Vagina (tissue), 2 donors: ENCODE data around the gene SELENOV. TPM values are rescaled to one million over a fixed set of nuclear protein-coding genes. Genes with fewer than 3 reads are reported as not detected.

Experiments
- DNase-seq, 2 donors: peaks; one replicate each; pipeline ENCODE4 v3.0.0-alpha.2; 2017; ENCODE audit errors: extremely low spot score in 2 of 2
- H3K27ac ChIP-seq: fragments of 200-600 bp; sonication (generic); one replicate; pipeline ENCODE4 v1.5.1; 2019
- H3K27me3 ChIP-seq: fragments of 200-600 bp; sonication (generic); one replicate; pipeline ENCODE4 v1.5.1; 2019
- H3K36me3 ChIP-seq, 2 donors: fragments of 200-600 bp; sonication (generic); one replicate each; pipeline ENCODE4 v1.5.1; 2017 to 2019
- H3K4me1 ChIP-seq: fragments of 200-600 bp; sonication (generic); one replicate; pipeline ENCODE4 v1.5.1; 2019
- H3K4me3 ChIP-seq, 2 donors: fragments of 200-600 bp; sonication (generic); 1 replicate in 1 of 2; 2 replicates in 1 of 2; pipeline ENCODE4 v1.5.1; 2016 to 2019
- H3K9me3 ChIP-seq: fragments of 200-600 bp; sonication (generic); one replicate; pipeline ENCODE4 v1.5.1; 2019
- CTCF ChIP-seq, 3 experiments: fragments of 450-650 bp in 2 of 3; fragments of 200-600 bp in 1 of 3; sonication (generic) in 1 of 3; IDR thresholded peaks; one replicate each; pipeline ENCODE4 v1.5.1; 2017 to 2019; ENCODE audit warnings: antibody characterized with exemption in 3 of 3, mild to moderate bottlenecking in 2 of 3, moderate library complexity in 2 of 3
- POLR2A ChIP-seq, 2 donors: fragments of 450-650 bp; IDR thresholded peaks; one replicate each; pipeline ENCODE4 v1.6.1; 2017; ENCODE audit warnings: antibody characterized with exemption in 2 of 2, mild to moderate bottlenecking in 2 of 2, moderate library complexity in 2 of 2
- POLR2AphosphoS5 ChIP-seq, 2 donors: sonication (generic); formaldehyde crosslinking; IDR thresholded peaks; one replicate each; pipeline ENCODE4 v1.9.0; 2017; ENCODE audit warnings: antibody characterized with exemption in 2 of 2, mild to moderate bottlenecking in 2 of 2, low read depth in 1 of 2; ENCODE audit not compliant: insufficient read depth in 1 of 2
- intact Hi-C: fragments of 100-400 bp; cut with DNase I; formaldehyde crosslinking; loops from one replicate; pipeline ENCODE4 v1.15.1; 2023
- total RNA-seq: library from RNA; depleted of rRNA; stranded (reverse); fragments of >200 nt; gene quantifications from one replicate; pipeline ENCODE4 v1.2.3, GENCODE V29; 2016

SELENOV gene
- total RNA-seq, 1 donor from 2014 or later, result not detected

GRCh38 chr19:39516270-39516669, 1.3 kb downstream of the SELENOV start:
- Histone ChIP-seq H3K9me3 (no peaks in the 10 kb centered on the region), H3K36me3 (no peaks in the 10 kb centered on the region), H3K27ac (no peak overlapping the region), H3K4me3 (peak overlapping the region in 1 of 2 donors; percentile 42), H3K4me1 (peaks cover 12% of the 10 kb centered on the region), H3K27me3 (no peaks in the 10 kb centered on the region)
- intact Hi-C loops, result no loop called here
- DNase-seq, result no peak
- TF ChIP-seq POLR2A (IDR thresholded peaks at IDR 0.05) (no peak), POLR2AphosphoS5 (IDR thresholded peaks at IDR 0.05; ENCODE audit: insufficient read depth in 1 of 2, low read depth in 1 of 2) (no peak), CTCF (IDR thresholded peaks at IDR 0.05) (no peak)

DNA sequence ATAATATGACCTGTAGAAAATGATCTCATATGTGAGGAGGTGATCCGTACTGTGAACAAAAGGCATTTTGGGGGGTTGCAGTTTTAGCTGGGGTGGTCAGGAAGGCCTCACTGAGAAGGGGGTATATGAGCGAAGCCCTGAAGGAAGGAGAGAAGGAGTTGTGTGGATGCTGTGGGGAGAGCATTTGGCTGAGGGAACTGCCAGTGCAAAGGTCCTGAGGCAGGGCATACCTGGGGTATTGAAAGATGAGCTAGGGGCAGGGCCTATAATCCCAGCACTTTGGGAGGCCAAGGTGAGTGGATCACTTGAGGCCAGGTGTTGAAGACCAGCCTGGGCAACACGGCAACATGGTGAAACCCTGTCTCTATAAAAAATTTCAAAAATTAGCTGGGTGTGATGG, 2.5 kb downstream of the SELENOV start:
- H3K27ac ChIP-seq, result no peak overlapping the region
- H3K27me3 ChIP-seq, result no peaks in the 10 kb centered on the region
- intact Hi-C loops, result no loop called here
- H3K4me3 ChIP-seq, result no peak overlapping the region
- peaks cover 12% of the 10 kb centered on the region for H3K4me1 ChIP-seq
- DNase-seq, result no peak
- no peaks in the 10 kb centered on the region for H3K9me3 ChIP-seq
- TF ChIP-seq CTCF (IDR thresholded peaks at IDR 0.05) (no peak), POLR2AphosphoS5 (IDR thresholded peaks at IDR 0.05; ENCODE audit: insufficient read depth in 1 of 2, low read depth in 1 of 2) (no peak), POLR2A (IDR thresholded peaks at IDR 0.05) (no peak)
- no peaks in the 10 kb centered on the region for H3K36me3 ChIP-seq

DNA sequence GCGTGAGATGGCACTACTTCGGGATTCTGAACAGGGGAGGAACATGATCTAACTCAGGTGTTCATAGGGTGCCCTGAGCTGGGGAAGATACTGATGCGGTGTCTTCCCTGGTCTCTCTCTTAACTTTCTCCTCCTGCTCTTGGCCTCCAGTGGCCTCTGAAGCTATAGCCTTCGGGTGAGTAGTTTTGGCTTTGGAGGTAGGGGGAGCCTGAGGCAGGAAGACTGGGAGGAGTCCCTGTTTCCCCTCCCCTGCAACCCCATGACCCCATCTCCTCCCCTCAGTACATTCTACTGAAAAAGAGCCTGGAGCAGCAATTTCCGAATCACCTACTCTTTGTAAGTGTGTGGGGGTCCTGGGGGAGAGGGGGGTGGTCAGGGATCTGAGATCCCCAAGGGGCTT, 3.5 kb downstream of the SELENOV start:
- no peak for TF ChIP-seq CTCF (IDR thresholded peaks at IDR 0.05)
- no peak for TF ChIP-seq POLR2AphosphoS5 (IDR thresholded peaks at IDR 0.05; ENCODE audit: insufficient read depth in 1 of 2, low read depth in 1 of 2)
- TF ChIP-seq POLR2A (IDR thresholded peaks at IDR 0.05), result no peak
- no peaks in the 10 kb centered on the region for H3K36me3 ChIP-seq
- H3K27me3 ChIP-seq, result no peaks in the 10 kb centered on the region
- peaks cover 12% of the 10 kb centered on the region for H3K4me1 ChIP-seq
- H3K9me3 ChIP-seq, result no peaks in the 10 kb centered on the region
- intact Hi-C loops, result no loop called here
- no peak overlapping the region for H3K27ac ChIP-seq
- no peak for DNase-seq
- no peak overlapping the region for H3K4me3 ChIP-seq

GRCh38 chr19:39518975-39519374, 4.0 kb downstream of the SELENOV start:
- intact Hi-C loops, result no loop called here
- Histone ChIP-seq H3K27ac (no peak overlapping the region), H3K9me3 (no peaks in the 10 kb centered on the region), H3K36me3 (no peaks in the 10 kb centered on the region), H3K4me3 (no peak overlapping the region), H3K4me1 (peaks cover 12% of the 10 kb centered on the region), H3K27me3 (no peaks in the 10 kb centered on the region)
- TF ChIP-seq POLR2AphosphoS5 (IDR thresholded peaks at IDR 0.05; ENCODE audit: insufficient read depth in 1 of 2, low read depth in 1 of 2), result no peak
- TF ChIP-seq CTCF (IDR thresholded peaks at IDR 0.05), result no peak
- TF ChIP-seq POLR2A (IDR thresholded peaks at IDR 0.05), result no peak
- no peak for DNase-seq

- no peaks in the 10 kb centered on the region for H3K9me3 ChIP-seq
- no peak for DNase-seq
- H3K4me3 ChIP-seq, result no peak overlapping the region
- TF ChIP-seq CTCF (IDR thresholded peaks at IDR 0.05), result no peak
- no peak for TF ChIP-seq POLR2AphosphoS5 (IDR thresholded peaks at IDR 0.05; ENCODE audit: insufficient read depth in 1 of 2, low read depth in 1 of 2)
- TF ChIP-seq POLR2A (IDR thresholded peaks at IDR 0.05), result no peak
- no peak overlapping the region for H3K27ac ChIP-seq
- intact Hi-C loops, result no loop called here
- H3K27me3 ChIP-seq, result no peaks in the 10 kb centered on the region
- H3K36me3 ChIP-seq, result no peaks in the 10 kb centered on the region
- H3K4me1 ChIP-seq, result peaks cover 2% of the 10 kb centered on the region
These were observed 5.9 kb downstream of the SELENOV start for GRCh38 chr19:39520541-39521484.
